ENCODE results near the gene NPM1.

DNA sequence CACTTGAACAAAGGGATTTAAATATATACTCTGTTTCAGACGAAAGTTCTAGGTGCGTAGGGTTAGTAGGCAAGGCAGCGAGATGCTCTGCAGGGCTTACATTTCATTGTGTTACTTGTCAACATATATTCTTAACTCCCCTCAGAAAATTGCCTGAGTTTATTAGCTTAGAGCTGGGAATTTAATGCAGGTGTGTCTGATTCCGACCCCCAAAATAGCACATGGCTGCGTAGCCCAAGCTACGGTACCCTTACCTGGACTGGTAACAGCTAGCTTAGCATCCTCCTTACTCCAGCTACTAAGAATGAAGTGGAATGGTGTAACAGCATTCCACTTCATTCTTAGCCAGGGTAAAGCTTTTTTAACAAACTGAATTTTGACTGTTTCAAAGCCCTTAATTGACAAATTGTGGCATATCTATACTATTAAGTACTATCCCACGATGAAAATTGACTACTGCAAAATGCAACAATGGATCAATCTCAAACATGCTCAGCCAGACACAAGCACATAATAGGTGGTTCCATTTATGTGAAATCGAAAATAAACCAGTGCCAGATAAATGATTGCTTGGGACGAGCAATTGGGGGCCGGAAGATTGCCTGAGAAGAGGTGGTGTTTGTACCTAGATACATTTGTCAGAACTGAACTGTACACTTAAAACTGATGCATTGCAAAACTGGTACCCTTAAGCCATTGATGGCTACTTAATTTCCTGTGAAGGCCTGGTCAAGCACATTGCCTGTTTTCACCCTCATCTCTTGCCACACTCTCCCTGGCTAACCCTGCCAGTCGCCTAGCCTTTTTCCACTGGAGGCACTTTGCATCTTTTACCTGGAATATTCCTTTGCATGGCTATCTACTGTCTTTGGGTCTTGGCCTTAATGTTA, 28.8 kb downstream of the NPM1 start:
- TF ChIP-seq, protein P1, sequence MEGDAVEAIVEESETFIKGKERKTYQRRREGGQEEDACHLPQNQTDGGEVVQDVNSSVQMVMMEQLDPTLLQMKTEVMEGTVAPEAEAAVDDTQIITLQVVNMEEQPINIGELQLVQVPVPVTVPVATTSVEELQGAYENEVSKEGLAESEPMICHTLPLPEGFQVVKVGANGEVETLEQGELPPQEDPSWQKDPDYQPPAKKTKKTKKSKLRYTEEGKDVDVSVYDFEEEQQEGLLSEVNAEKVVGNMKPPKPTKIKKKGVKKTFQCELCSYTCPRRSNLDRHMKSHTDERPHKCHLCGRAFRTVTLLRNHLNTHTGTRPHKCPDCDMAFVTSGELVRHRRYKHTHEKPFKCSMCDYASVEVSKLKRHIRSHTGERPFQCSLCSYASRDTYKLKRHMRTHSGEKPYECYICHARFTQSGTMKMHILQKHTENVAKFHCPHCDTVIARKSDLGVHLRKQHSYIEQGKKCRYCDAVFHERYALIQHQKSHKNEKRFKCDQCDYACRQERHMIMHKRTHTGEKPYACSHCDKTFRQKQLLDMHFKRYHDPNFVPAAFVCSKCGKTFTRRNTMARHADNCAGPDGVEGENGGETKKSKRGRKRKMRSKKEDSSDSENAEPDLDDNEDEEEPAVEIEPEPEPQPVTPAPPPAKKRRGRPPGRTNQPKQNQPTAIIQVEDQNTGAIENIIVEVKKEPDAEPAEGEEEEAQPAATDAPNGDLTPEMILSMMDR (IDR thresholded peaks at IDR 0.05), result no peak
- no peak for TF ChIP-seq EP300 (IDR thresholded peaks at IDR 0.05)
- TF ChIP-seq POLR2A (IDR thresholded peaks at IDR 0.05), result no peak
- no peak for TF ChIP-seq POLR2AphosphoS5 (IDR thresholded peaks at IDR 0.05)
